DMS153 treated with DMSO at 0.1 percent for 48 hours (cell line): ENCODE results near the gene GCLM.
"Not testable (repeated sequence)": the region's sequence is repeated elsewhere in the genome, so short reads cannot be mapped to it uniquely, and the experiment has no call there.

Experiments used
- DNase-seq: peaks from one replicate; lab custom pipeline; 2025; ENCODE audit not compliant: unreplicated experiment; lab: John Stamatoyannopoulos, UW

GCLM gene

GRCh38 chr1:93899543-93900207, 9.6 kb downstream of the GCLM start:
- no peak for DNase-seq

GRCh38 chr1:93888900-93889299, 20.3 kb downstream of the GCLM start:
- DNase-seq: no peak

- no peak for DNase-seq
Measured at GRCh38 chr1:93882269-93882668, 27.0 kb downstream of the GCLM start.

- DNase-seq: no peak
Measured at GRCh38 chr1:93880731-93881130, 28.5 kb downstream of the GCLM start.

GRCh38 chr1:93878889-93879586, 30.2 kb downstream of the GCLM start, which contains the start of gene DNTTIP2:
Gene DNTTIP2 (minus strand): TSS chr1:93879206. CDS start chr1:93879148, 58 bp downstream.
- DNase-seq: peak; percentile 72

DNA sequence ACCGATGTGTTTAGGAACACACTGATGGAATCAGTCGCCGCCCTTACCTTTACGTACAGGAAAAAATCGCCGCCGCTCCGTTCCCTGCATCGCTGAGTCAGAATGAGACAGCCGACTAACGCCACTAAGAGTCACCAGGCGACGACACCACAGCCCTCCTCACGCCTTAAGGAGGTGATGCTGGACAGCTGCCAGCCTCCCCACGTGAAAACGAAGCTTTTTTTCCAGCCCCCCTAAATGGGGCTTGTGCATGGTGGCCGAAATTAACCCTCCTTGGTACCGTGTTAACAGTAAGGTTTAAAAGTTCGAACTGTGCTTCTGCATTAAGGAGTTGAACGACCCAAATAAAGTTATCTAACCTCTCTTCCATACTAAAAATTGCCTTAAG, 30.7 kb downstream of the GCLM start:
- no peak for DNase-seq

DNA sequence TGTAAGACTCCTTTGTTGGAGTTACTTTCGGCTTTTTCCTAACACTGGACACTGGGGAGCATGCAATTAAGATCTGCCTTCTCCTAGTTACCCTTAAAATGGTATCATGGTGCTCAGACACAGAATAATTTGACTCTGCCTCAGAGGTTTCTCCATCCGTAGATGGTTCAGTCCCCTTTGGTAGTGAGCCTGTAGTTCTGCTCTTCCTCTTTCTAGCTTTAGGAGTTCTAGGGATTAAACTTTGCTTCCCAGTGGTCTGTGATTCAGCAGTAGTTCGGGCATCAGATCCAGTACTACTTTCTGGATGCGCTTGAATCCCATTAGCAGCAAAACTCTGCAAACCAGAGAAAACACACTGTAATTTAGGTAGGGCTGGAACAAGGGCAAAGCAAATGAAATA, 31.7 kb downstream of the GCLM start:
- DNase-seq: no peak

GRCh38 chr1:93876244-93876643, 33.0 kb downstream of the GCLM start:
- no peak for DNase-seq

GRCh38 chr1:93874025-93874651, 35.1 kb downstream of the GCLM start:
- DNase-seq: no peak

DNA sequence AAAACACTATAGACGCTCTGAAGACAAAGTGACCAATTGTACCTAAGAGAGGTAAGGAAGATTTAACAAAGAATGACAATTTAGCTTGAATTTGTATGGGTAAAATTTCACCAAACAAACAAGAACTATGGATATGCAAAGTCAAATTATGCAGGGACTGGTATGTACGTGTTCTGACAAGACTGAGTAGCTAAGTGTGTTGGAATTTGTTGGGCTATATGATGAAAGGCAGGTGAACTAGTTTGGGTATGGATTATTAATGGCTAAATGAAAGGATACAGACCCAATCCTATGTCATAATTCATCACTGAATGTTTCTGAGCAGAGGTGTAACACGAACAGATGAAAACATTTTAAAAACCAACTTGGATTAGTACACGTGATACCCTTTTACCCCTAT, 37.9 kb downstream of the GCLM start:
- DNase-seq: no peak

DNA sequence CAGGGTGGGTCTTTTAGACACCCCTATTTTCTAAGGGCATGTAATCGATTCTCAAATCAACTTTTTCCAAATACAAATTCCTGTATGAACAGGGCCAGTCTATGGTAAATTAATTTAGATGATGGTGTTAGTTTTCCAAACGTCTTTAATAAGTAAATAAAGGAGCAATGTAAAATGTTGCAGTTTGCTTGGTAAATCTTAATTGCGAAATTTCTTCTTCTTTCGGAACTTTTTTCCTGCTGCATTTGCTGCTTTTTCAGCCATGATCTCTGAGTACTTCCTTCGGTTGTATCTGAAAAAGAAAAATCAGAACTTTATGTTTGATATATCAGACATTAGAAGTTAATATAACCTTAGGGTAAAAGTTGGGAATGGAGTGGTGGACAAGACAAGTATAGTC, 39.6 kb downstream of the GCLM start:
- DNase-seq: no peak

- DNase-seq: not testable (repeated sequence)
Measured at GRCh38 chr1:93868492-93868891, 40.7 kb downstream of the GCLM start.

DNA sequence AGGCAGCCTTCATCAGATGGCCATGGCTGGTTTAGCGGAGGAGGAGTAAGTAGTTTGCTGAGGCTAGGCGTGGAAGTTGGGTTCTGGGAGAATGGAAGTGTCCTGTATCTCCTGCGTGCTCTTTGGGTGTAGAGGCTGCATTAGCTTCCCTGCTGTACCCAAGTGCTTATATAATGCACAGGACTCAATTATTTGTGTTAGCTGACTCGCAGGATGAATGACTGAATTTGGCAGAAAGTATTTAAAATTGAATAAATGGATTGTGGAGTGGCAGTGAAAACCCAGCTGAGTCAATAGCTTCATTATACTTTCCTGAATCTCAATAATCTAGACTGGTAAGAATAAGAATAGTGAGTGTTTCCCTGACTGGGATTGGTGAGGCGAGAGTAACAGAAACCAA, 44.0 kb downstream of the GCLM start:
- DNase-seq: no peak

DNA sequence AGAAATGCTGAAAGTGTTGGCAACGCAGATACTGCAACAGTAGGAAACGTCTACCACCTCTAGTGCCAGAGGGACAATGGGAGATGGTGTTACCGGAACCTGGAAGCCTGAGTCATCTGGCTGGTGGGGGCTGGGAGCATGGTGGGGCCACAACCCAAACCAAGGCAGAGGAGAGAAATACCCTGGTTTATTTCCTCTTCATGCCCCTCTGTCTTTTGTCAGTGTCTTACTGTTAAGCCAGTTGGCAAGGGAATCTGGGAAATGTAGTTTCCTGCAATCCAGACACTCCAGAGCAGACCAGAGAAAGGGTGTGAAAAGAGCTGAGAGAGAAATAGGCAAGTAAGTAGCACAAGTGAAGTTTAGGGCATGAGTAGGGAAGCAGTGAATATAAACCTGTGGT, 45.1 kb downstream of the GCLM start:
- DNase-seq: no peak

- DNase-seq: not testable (repeated sequence)
Measured at GRCh38 chr1:93857653-93858052, 51.6 kb downstream of the GCLM start.

DNA sequence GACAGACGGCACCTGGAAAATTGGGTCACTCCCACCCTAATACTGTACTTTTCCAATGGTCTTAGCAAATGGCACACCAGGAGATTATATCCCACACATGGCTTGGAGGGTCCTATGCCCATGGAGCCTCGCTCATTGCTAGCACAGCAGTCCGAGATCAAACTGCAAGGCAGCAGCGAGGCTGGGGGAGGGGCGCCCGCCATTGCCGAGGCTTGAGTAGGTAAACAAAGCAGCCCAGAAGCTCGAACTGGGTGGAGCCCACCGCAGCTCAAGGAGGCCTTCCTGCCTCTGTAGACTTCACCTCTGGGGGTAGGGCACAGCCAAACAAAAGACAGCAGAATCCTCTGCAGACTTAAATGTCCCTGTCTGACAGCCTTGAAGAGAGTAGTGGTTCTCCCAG, 53.2 kb downstream of the GCLM start:
- not testable (repeated sequence) for DNase-seq

DNA sequence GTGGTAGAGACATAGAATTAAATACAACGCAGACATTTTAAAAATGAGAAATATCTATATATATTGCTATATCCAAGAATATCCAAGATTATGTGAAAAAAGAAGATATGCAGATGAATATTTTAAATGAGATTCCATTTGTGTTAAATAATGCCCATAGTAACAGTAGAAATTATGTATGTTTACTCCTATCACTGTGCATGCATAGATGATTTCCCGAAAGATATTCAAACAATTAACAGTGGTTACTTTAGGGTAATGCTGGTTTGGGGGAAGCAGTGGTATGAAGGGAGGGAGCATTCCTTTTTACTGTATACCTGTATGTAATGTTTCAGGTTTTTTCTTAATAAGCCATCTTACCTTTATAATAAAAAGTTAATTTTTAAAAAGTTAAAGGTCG, 55.3 kb downstream of the GCLM start:
- no peak for DNase-seq

DNA sequence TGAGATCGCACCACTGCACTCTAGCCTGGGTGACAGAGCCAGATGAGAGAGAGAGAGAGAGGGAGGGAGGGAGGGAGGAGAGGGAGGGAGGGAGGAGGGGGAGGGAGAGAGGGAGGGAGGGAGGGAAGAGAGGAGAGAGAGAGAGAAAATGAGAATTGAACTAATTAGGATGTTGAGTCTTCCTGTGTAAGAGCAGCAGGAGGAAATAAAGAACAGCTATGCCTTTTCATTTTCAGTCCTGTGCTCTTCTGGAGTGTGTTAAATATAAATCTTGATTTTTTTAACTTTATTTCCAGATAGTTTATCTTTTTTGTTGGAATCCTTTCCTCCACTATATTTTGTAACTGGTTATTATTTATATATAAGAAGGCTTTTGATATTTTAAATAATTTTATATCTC, 57.4 kb downstream of the GCLM start:
- DNase-seq: no peak

GRCh38 chr1:93851327-93851712, 57.9 kb downstream of the GCLM start:
- DNase-seq: no peak

DNA sequence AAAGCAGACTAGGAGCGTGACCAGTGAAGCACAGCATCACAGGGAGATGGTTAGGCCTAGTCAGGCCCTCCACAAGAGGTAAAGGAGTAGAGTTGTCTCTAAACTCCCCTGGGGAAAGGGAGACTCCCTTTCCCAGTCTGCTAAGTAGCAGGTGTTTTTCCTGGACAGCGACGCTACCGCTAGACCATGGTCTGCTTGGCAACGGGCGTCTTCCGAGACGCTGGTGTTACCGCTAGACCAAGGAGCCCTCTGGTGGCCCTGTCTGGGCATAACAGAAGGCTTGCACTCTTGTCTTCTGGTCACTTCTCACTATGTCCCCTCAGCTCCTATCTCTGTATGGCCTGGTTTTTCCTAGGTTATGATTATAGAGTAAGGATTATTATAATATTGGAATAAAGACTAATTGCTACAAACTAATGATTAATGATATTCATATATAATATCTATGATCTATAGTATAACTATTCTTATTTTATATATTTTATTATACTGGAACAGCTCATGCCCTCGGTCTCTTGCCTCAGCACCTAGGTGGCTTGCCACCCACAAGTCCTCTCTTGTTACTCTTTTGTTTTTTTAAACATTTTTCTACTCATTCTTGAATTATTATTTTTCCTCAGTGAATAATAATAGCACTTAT, 58.4 kb downstream of the GCLM start:
- not testable (repeated sequence) for DNase-seq

DNA sequence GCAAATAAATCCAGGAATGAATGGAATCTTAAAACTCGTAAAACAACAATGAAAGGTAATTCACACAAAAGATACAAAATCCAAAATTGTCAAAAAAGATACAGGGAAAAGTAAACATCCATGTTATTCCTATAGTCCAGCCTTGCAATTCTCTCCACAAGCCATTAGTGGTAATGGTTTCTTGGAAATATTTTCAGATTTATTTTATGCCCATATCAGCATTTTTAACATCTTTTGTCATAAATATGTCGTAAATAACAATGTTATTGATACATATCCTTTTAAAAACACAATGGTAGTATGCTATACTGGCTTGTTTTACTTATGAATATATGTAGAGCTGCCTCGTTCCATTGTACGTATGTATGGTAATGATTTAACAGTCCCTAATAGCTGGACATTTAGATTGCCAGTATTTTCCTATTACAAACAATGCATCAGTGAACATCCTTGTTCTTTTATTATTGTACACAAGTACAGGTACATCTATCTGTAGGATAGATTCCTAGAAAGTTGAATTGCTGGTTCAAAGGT, 60.8 kb downstream of the GCLM start:
- no peak for DNase-seq
